ENCODE results near the gene AOAH.

The AOAH gene, protein sequence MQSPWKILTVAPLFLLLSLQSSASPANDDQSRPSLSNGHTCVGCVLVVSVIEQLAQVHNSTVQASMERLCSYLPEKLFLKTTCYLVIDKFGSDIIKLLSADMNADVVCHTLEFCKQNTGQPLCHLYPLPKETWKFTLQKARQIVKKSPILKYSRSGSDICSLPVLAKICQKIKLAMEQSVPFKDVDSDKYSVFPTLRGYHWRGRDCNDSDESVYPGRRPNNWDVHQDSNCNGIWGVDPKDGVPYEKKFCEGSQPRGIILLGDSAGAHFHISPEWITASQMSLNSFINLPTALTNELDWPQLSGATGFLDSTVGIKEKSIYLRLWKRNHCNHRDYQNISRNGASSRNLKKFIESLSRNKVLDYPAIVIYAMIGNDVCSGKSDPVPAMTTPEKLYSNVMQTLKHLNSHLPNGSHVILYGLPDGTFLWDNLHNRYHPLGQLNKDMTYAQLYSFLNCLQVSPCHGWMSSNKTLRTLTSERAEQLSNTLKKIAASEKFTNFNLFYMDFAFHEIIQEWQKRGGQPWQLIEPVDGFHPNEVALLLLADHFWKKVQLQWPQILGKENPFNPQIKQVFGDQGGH

DNA sequence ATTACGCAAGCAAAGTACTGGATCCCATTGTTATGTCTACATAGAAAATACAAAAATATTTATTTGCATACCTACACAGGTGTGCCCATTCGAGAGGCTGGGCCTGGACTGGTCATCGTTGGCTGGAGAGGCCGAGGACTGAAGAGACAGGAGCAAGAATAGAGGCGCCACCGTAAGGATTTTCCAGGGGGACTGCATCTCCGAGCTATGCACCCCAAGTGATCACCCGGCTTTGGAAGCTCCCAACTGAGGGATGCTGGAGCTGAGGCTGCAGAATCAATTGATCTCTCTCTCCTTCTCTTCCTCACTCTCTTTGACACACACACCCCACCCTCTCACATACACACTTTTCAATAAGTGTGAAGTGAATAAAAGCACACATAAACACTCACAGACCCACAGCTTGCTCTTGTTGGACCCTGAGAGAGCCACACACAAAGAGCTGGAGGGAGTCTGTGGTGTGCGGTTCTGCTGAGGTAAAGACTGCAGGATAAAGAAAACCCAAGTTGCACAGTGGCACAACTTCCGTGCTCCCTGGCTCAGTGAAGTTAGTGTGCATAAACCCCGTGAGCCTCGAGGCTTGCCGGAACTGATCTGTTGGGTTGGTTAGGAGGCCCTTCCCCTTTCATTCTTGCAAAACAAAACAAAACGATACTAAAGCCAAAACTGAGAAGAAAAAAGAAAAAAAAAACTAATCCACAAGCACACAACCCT, at the start of gene AOAH:
Gene AOAH, minus strand, starts transcription at position 544 of the 714 bp plus-strand sequence. Its CDS starts 346 bp downstream, at position 198.
- no peak for DNase-seq

DNA sequence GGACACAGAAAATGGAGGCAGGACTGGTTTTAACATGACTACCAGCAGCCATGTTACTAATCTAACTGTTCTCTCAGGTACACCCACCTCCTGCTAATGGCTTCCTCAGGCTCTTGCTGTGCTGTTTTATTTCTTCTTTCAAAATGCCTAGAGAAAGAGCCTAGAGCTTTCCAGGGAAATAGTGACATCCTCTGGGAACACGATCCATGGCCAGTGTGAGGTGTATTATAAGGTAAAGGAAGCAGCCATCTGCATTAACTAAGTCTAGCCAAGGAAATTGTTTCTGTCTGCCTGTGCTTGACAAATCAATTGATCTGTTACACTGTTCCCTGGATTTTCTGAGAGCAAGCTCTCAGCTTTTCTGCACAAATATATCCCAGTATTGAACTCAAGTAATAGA, 42.2 kb upstream of the AOAH start:
- no peak for DNase-seq

DNA sequence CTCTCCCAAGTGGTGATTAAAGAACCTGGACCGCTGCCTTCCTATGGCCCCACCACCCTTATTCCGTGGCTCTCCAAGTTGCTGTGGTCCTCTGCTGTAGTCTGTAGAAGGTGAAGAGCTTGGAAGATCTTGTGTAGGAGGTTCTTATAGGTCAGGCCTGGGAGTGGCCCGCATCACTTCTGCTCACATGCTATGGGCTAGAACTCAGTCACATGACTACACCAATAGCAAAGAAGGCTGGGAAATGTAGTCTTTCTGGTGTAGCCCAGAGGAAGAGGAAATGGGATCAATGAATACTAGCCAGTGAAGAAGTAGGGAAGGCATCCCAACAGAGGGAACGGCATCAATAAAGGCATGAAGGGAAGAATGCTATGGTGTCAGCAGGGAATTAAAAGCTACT, 41.3 kb upstream of the AOAH start:
- no peak for DNase-seq

DNA sequence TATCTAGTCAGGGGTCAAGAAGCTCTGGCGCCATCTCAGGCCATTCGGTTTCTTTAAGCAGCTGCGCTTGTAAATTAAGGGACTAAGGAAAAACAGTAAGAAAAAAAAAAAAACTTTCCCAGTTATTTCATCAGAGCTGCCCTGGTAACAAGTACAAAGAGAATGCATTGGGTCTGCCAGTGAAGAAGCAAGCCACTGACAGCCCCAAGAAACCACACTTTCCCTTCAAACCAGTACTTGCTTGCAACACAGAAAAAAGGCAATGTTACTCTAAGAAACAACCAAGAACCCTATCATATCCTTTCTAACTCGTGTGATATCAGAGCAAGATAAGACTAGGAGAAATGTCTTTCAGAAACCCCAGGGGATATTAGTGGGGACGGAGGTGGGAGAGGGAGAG, 40.6 kb upstream of the AOAH start:
- DNase-seq, result no peak

DNA sequence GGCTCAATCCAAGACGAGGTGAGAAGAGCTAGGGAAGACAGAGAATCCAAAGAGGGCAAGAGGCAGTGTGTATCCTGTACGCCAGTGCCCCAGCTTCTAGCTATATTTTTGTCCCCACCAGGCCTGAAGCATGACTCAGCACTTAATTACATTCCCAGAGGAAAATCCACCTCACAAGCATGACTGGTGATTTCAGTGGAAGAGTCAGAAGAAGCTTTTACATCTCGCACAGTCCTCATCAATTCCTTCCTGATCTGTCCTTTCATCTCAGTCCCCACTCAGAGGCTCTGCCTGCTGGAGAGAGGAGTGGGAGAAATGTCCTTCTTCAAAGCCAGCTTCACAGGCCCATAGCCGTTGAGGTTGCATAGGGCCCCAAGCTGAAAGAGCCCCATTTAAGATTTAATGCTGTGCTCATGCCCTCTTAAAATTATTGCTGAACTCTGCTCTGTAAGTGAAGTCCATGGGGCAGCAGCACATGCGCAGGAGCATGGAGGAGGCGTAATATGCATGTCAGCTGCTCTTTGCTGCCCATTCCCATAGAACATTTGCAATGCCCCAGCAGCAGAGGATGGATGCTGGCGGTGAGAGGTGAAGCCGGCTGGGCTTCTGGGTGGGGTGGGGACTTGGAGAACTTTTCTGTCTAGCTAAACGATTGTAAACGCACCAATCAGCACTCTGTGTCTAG, 39.0 kb upstream of the AOAH start:
- DNase-seq, result no peak

DNA sequence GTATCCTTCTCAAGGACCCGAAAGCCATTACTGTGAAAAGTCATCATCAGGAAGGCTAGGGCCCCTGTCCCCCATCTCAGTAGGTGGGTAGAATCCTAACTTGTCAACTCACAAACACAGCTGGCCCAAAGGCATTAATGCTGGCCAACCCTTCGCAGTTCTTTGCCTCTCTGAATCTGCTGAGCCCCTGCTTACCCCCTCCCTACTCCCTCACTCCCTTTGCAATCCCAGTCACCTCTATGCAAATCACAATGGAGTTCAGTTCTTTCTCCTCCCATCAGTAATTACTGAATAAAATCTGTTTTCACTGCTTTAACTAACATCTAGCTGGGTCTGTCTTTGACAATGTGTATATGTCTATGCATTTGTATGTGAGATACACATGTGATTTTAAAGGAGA, 38.1 kb upstream of the AOAH start:
- DNase-seq, result no peak

DNA sequence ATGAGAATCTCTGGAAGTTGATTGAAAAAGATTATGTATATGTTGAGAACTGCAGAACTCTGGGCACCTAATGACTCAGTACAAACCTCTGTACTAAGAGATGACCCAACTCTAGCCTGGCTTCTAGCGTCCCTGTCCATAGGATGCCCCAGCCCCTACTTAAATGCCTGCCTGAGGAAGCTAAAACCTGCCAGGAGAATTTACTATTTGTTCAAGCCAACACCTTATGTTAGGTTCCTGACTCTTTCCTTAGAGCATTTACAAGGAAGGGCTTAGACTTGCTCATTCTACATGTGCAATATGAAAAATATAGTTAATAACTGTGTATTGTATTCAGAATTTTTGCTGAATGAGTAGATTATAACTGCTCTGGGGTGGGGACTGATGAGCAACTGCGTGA, 37.5 kb upstream of the AOAH start:
- DNase-seq, result no peak

DNA sequence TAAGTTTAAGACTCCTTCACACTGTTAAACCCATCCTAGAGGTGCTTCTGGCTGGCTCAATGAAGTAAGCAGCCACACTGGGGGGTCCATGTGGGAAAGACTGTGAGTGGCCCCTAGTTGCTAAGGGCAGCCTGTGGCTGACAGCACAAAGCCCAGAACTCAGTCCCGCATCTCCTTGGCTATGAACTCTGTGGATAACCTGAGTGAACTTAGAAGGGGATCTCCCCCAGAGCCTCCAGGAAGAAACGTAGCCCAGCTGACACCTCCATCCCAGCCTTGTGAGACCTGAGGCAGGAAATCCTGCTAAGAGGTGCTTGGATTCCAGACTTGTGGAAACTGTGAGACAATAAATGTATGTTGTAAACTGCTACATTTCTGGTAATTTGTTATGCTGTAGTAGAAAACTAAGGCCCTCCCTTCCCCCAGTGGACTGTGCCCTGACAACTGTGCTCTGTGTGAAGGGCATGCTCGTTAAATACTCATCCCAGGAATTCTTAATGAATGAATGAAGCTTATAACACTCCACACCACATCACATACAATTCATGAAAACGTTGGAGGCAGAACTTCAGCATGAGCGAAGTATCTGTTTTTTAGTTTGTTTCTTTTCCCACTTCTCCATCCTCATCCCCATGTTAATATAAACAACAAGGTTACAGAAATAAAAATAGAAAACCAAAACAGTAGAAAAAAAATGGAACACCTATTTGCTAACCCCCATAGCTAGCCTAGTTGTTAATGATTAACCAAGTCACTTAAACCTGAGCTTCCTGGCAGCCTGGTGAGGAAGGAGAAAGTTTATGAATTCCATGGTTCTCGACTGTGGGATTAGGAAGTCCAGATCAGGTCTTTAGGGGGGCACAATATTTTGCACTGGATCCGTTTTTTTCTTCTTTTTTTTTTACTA, 36.8 kb upstream of the AOAH start:
- DNase-seq, result no peak

DNA sequence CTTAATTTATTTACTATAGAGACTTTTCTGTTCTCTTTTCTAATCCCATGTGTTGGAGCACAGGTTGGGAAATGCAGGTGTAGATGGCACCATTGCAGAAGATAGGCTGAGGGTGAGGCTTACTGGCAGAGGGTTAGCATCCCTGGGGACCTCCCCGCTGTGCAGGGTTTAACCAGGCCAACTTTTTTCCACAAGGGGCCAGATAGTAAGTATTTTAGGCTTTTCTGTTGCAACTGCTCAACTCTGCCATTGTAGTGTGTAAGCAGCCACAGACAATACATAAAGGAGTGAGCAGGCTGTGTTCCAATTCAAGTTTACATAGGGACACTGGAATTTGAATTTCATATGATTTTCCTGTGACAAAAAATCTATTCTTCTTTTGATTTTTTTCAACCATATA, 34.6 kb upstream of the AOAH start:
- no peak for DNase-seq

DNA sequence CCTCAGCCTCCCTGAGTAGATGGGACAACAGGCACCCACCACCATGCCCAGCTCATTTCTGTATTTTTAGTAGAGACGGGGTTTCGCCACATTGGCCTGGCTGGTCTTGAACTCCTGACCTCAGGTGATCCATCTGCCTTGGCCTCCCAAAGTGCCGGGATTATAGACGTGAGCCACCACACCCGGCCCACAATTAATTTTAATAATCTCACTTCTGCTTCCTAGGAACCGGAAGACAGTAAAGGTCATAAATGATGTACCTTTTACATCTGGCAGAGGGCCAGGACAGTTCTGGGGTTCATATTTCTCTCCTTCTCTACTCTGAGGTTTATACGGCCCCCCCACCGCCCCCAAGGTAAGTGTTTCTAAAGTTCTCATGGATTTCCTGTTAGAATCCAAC, 31.2 kb upstream of the AOAH start:
- no peak for DNase-seq

DNA sequence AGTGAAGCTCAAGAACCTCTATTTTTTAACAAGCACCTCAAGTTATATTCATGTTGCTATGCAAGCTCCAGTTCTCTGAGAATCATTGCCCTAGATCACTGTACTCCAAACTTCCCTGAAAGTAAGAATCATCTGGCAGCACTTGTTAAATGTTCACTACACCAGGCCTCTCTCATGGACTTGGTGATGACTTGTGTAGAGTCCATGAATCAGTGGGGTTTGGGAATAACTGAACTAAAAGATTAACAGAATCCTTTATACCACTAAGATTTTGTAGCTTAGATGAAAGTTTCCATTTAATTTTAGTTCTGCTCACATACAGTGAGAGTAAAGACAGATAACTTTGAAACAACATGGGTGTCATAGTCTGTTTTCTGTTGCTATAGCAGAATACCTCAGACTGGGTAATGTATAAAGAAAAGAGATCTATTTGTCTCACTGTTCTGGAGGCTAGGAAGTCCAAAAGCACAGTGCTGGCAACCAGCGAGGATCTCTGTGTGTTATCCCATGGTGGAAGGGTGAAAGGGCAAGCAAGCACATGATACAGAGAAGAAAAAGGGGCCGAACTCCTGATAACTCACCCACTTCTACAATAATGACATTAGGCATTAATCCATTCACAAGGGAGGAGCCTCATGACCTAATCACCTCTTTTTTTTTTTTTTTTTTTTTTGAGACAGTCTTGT, 27.9 kb upstream of the AOAH start:
- DNase-seq, result no peak

DNA sequence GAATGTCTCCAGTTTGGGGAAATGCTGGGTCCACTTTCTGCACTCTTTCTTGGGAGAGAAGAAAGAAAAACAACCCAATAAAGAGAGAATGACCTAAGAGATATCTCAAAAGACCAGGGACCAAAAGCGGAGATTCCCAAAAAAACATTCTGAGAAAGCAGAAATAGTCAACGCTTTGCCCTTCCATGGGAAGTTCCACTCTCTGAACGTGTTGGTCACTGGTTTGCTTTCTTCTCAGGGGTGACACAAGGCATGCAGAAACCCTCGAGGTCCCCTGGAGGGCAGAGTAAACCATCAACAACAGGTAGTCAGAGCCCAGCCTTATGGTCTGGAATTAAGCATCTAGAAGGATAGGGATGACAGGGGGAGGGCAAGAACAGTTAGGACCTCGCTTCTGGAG, 26.2 kb upstream of the AOAH start:
- DNase-seq, result no peak

DNA sequence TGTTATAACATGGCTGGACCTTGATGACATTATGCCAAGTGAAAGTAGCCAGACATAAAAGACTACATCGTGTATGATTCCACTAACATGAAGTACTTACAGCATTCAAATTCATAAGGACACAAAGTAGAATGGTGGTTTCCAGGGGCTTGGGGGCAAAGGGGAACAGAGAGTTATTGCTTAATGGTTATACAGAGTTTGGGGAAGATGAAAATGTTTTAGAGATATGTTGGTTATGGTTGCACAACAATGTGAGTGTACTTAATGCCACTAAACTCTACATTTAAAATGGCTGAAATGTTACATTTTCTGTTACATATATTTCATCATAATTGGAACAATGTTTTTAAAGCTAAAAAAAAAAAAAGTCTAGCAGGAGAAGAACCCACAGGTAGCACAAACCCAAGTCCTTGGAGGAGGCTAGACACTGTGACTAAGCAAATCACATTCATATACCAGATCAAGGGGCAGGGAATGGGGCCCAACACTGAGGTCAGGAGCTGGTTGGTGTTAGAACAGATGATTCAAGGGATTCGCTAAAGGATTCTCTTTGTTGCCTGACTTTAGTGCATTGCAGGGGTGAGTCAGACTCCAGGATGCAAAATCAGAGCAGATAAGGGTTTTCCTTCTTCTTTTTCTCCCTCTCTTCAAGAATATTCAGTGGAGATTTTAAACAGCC, 25.1 kb upstream of the AOAH start:
- no peak for DNase-seq

DNA sequence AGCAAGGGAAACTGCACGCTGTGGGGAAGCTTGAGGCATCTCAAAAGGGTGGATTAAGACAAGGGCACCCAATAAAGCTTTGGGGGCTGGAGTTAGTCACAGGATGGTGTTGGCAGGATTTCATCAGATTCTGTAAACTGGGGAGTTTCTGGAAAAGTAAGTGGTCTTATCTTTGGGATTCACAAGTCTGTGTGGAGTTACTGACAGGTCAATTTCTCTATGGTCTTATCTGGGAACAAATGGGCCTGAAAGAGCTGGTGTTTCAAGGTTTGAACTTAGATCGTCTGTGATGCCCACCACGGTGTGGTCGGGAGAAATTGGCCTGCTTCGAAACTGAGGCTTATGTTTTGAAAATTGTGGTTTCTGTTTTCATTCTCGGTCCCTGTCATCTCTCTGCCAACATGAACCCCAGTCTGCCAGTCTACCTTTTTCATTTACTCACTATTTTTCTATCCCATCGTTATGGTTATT, 23.8 kb upstream of the AOAH start:
- DNase-seq, result no peak

DNA sequence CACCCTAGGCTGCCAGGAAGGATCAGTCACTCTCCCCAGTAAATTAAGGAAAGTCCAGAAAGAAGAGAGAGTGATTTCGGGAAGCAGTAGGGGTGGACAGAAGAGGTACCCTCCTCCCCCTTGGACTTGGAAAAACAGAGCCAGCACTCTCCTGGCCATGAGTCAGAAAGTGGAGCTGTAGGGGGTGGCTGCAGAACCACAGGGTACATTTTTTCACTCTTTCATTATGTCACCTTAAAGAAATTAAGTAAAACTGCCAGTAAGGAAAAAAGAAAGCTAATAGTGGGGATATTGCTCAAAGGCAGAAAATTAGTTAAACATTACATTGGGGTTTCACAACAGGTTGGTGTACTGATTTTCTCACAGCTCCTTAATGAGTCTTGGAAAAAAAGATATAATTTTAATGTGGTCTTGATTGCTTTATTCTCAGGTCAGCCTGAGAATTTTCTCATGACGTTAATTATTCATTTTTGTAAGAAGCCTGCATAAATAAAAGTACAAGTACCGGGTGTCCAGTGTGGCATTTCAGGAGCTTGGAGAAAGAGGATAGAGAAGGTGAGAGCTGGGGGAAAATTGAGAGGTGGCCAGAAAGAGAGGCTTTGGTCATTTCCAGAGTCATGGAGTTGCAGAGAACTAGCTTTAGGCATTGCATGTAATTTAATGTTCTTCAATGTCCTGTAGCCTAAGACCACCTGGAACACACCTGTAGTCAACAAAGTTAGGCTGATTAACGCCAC, 23.2 kb upstream of the AOAH start:
- no peak for DNase-seq

DNA sequence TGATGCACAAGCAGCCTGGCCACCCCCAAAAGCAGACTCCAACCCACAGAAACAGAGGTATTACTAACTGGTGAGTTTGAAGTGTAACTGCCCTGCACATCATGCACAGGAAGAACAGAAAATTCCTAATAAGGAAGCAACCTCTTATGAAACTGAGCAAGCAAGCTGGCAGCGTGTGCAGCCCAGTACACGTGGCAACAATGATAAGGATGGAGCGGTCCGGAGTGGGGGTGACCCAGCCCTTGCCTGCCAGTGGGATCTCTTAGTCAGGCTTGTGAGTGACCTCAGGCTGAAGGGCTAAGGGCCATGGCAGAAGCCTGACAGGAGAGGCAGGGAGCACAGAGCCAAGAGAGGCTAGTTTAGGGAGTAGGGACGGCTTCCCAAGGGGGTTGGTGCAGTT, 22.1 kb upstream of the AOAH start:
- no peak for DNase-seq

DNA sequence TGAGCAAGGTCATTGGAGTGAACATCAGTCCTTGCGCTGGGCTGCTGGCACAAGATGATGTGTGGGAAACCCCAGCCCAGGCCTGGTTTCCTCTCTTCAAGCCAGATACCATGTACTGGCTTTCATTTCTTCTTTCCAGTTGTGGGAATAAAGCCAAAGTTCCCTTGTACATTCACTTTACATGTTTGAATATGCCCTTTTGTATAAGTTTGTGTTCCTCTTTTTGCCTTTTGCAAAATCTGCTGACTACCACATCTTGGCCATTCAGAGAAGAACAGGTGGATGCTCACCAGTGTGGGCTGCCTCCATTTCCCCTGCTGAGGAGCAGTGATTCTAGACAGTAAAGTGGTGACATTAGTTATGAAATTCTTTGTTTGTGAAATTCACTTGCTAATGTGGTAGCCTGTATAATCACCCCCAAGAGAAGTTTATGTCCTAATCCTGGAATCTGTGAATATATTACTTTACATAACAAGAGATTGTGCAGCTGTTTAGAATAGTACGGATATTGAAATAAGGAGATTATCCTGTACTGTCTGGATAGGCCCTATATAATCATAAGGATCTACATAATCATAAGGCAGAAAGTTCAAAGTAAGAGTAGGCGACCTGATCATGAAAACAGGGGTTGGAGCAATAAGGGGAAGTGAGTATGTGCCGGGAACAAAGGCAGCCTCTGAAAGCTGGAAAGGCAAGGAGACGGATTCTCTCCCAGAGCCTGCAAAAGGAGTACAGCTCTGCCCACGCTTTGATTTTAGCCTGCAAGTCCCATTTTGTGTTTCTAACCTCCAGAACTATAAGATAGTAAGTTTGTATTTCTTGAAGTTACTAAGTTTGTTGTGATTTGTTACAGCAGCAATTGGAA, 18.8 kb upstream of the AOAH start:
- DNase-seq, result no peak

DNA sequence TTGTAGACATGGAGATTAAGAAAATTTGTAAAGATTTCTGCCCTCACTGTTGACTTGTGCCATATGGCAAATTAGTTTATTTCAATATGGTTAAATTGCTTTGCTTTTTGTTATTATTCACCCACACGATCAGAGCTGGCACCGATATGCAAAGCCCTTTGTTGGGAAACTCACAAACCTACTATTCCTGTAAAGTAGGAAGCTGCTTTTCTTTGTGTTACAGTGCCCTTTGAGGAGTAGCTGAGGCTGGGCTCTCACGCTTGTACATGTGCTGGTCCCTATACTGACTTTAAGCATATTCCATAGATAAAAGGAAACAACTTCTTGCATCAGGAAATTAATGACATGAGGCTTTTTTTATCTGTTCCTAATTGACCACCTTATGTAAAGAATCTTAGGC, 17.6 kb upstream of the AOAH start:
- DNase-seq, result no peak

DNA sequence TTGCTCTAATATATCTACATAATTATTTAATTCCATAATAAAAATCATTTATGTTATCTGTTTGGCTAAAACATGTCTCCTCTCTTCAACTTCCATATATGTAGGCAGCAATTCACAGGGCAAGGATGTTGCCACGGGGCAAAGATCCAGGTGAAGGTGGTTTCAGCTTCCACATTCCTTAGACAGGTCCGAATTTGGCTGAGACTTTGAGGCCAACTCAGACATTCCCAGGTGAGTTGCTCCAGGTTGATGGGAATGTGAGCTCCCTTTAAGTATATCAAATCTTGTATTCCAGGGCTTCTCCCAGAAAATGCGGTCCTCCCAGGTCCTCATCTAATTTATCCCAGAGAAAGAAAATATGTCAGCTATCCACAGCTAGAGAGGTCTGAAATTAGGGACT, 15.1 kb upstream of the AOAH start:
- no peak for DNase-seq

DNA sequence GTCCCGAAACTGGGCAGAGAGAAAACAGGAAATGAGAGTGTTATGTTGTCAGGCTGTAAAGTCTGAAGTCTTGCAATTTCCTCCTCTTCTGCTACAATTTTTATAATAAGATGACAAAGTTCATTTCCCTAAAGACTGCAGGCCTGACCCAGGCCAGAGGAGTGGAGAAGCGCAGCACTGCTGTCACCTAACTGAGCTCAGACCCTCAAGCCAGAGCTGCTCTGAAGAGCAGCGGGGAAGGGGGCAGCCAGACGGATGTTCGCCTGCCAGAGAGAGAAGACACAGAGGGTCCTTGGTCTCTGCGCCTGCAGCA, 12.6 kb upstream of the AOAH start:
- no peak for DNase-seq
